ENCODE results near the gene SLC39A12.

Gene SLC39A12

GRCh38 chr10:17963431-17963830 is 11.7 kb downstream of the SLC39A12 start:
- DNase-seq (ENCODE audit: low spot score), result no peak

GRCh38 chr10:17965649-17966235 is 14.0 kb downstream of the SLC39A12 start:
- no peak for DNase-seq (ENCODE audit: low spot score)

- DNase-seq (ENCODE audit: low spot score), result no peak
Observed at GRCh38 chr10:17974505-17974904, 22.8 kb downstream of the SLC39A12 start.

GRCh38 chr10:17980846-17981565 is 29.3 kb downstream of the SLC39A12 start:
- DNase-seq (ENCODE audit: low spot score), result no peak

- no peak for DNase-seq (ENCODE audit: low spot score)
Observed at GRCh38 chr10:17981766-17982380, 30.2 kb downstream of the SLC39A12 start.

- DNase-seq (ENCODE audit: low spot score), result no peak
Observed at GRCh38 chr10:17984056-17984455, 32.3 kb downstream of the SLC39A12 start.

GRCh38 chr10:17984563-17984962 is 32.8 kb downstream of the SLC39A12 start:
- DNase-seq (ENCODE audit: low spot score), result no peak

GRCh38 chr10:17989908-17990767 is 38.4 kb downstream of the SLC39A12 start:
- no peak for DNase-seq (ENCODE audit: low spot score)

- DNase-seq (ENCODE audit: low spot score), result no peak
Observed at GRCh38 chr10:17992266-17992665, 40.5 kb downstream of the SLC39A12 start.

GRCh38 chr10:17993361-17993760 is 41.6 kb downstream of the SLC39A12 start:
- no peak for DNase-seq (ENCODE audit: low spot score)

- no peak for DNase-seq (ENCODE audit: low spot score)
Observed at GRCh38 chr10:18000601-18001000, 48.9 kb downstream of the SLC39A12 start.

- DNase-seq (ENCODE audit: low spot score), result no peak
Observed at GRCh38 chr10:18005445-18005780, 53.7 kb downstream of the SLC39A12 start.

- peak; percentile 37 for DNase-seq (ENCODE audit: low spot score)
Observed at GRCh38 chr10:18005781-18006456, 54.2 kb downstream of the SLC39A12 start.

GRCh38 chr10:18008986-18009385 is 57.3 kb downstream of the SLC39A12 start:
- DNase-seq (ENCODE audit: low spot score), result no peak

- no peak for DNase-seq (ENCODE audit: low spot score)
Observed at GRCh38 chr10:18010050-18010449, 58.3 kb downstream of the SLC39A12 start.

- no peak for DNase-seq (ENCODE audit: low spot score)
Observed at GRCh38 chr10:18020523-18020922, 68.8 kb downstream of the SLC39A12 start.

GRCh38 chr10:18021725-18022480 is 70.2 kb downstream of the SLC39A12 start:
- no peak for DNase-seq (ENCODE audit: low spot score)

- DNase-seq (ENCODE audit: low spot score), result no peak
Observed at GRCh38 chr10:18043148-18044006, 91.7 kb downstream of the SLC39A12 start.

- no peak for DNase-seq (ENCODE audit: low spot score)
Observed at GRCh38 chr10:18044976-18045720, 93.4 kb downstream of the SLC39A12 start.

- DNase-seq (ENCODE audit: low spot score), result no peak
Observed at GRCh38 chr10:18056583-18056982, 104.9 kb downstream of the SLC39A12 start.

Measured in Ammon's horn (tissue), 1 donor.